Stimulated activated effector memory CD8-positive, alpha-beta T cell treated with anti-CD3 and anti-CD28 coated beads, Interleukin-12 subunit alpha, Interleukin-12 subunit beta, amount 100 ng/mL, for 72 hours (primary cell): ENCODE measurements around the gene ACAA2.

ENCODE experiments used
- ATAC-seq: fragments of 150-1000 bp; cut with Tn5 transposase; 2 replicates; pipeline ENCODE4 v1.10.0; 2021
- DNase-seq, 2 donors: peaks; one replicate each; pipeline ENCODE4 v3.0.0; 2021 to 2022; ENCODE audit warnings: low spot score in 2 of 2
- H3K27ac Mint-ChIP-seq: one replicate; pipeline ENCODE4 v1.8.0; 2022; ENCODE audit warnings: mild to moderate bottlenecking, mixed read lengths
- H3K36me3 Mint-ChIP-seq: one replicate; pipeline ENCODE4 v1.8.0; 2022; ENCODE audit warnings: mild to moderate bottlenecking, mixed read lengths
- H3K4me1 Mint-ChIP-seq: one replicate; pipeline ENCODE4 v1.8.0; 2022; ENCODE audit warnings: mixed read lengths
- H3K4me3 Mint-ChIP-seq: one replicate; pipeline ENCODE4 v1.8.0; 2022; ENCODE audit warnings: mild to moderate bottlenecking, mixed read lengths
- H3K9me3 Mint-ChIP-seq: one replicate; pipeline ENCODE4 v1.8.0; 2022; ENCODE audit warnings: mixed read lengths

The ACAA2 gene

DNA sequence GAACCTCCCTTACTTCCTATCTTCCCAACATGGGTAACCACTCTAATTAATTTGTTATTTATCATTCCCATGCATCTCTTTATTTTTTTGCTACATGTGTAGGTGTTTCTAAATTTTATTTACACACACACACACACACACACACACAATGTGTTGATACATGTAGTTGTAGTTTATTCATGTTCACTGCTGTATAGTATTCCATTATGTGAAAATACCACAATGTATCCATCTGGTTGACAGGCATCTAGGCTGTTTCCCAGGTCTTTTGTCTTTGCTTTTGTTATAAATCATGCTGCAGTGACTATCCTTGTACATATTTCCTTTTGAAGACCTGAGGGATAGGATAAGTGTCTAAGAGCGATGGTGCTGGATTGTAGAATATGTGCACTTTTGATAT lies 59.7 kb downstream of the ACAA2 start:
- Mint-ChIP-seq H3K9me3 (no peaks in the 10 kb centered on the region), H3K36me3 (peaks cover 6% of the 10 kb centered on the region), H3K4me1 (peaks cover 25% of the 10 kb centered on the region), H3K4me3 (no peak overlapping the region), H3K27ac (no peak overlapping the region)
- DNase-seq: no peak
- ATAC-seq: no peak

DNA sequence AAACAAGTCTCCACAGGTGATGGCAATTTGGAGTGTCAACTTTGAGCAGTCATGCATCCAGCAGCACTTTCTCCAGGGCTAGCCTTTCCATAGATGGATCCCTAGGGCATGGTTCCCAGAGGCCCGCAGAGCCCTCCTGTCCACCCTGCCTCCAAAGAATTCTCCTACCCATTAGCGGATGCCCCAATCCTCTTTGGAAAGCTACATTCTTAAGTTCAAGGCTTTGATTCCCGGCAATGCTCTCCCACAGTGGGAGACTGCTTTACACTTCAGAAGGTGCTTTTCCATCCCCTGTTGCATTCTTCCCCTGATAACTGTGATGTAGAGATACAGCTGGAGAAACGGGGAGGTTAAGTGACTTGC lies 61.3 kb downstream of the ACAA2 start:
- no peak overlapping the region for H3K4me3 Mint-ChIP-seq
- H3K9me3 Mint-ChIP-seq: no peaks in the 10 kb centered on the region
- DNase-seq (peak in 1 of 2 donors; percentile 41), ATAC-seq (no peak)
- H3K36me3 Mint-ChIP-seq: no peaks in the 10 kb centered on the region
- peaks cover 17% of the 10 kb centered on the region for H3K4me1 Mint-ChIP-seq
- H3K27ac Mint-ChIP-seq: peak overlapping the region; percentile 61

DNA sequence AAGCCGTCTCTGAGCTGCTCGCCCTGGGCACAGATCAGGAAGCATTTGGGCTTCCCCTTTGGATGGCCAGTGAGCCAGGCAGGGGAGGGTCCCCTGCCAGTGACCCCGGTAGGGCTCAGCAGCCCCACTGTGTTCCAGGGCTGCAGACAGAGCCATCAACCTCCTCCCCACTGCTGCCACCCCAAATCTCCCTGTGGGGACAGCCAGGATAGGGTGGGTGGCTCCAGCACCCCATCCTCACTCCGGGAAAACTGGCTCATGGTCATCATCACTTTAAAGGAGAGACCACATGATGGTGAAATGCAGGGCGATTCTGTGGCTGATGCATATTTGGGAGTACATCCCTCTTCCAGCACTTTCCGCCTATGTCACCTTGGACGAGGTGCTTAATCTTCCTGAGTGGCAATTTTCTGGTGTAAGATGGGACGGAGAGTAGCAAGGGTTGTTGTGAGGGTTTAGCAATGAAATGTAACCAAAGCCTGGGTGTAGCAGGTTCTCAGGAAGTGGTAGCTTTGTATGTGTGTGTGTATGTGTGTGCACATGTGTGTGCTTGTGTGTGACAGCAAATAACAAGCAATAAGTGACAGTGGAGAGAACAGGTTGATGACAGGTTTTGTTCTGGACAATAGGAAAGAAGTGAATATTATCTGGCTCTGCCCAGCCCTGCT lies 61.8 kb downstream of the ACAA2 start:
- DNase-seq (peak in 1 of 2 donors; percentile 45), ATAC-seq (peak; percentile 47)
- Mint-ChIP-seq H3K4me3 (no peak overlapping the region), H3K27ac (peak overlapping the region; percentile 61), H3K4me1 (peaks cover 17% of the 10 kb centered on the region), H3K36me3 (no peaks in the 10 kb centered on the region), H3K9me3 (no peaks in the 10 kb centered on the region)

DNA sequence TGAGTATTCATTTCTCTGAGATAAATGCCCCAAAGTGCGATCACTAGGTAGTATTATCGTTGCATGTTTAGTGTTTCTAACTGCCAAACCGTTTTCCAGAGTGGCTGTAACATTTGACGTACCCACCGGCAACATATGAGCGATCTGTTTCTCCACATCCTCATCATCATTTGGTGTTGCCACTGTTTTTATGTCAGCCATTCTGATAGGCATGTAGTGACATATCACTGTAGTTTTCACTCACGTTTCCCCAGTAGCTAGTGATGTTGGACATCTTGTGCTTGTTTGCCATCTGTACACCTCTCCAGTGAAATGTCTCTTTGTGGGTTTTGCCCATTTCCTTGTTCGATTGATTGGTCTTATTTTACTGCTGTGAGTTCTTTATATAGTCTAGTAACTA lies 63.8 kb downstream of the ACAA2 start:
- Mint-ChIP-seq H3K4me1 (peaks cover 17% of the 10 kb centered on the region), H3K27ac (no peak overlapping the region)

DNA sequence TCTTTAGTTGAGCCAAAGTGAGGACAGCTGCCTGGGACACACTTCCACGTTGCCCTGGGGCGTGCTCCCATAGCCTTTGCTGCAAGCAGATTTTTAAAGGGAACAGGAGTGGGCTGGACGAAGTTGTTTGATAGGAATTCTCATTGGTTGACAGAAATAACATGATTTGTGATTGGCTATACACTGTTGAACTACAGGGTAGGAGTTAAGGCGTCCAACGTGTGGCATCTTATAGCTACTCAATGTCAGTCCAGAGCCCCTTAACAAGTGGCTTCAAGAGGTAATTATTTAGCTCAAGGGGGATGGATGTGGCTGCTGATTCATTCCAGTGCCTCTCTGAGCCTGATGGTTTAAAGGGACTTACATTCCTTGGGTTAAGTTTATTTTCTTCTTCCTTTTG lies 65.5 kb downstream of the ACAA2 start:
- DNase-seq: no peak
- Mint-ChIP-seq H3K4me1 (peaks cover 16% of the 10 kb centered on the region), H3K27ac (no peak overlapping the region), H3K4me3 (no peak overlapping the region), H3K9me3 (no peaks in the 10 kb centered on the region), H3K36me3 (no peaks in the 10 kb centered on the region)
- ATAC-seq: no peak

More for the DNA sequence above, 63.8 kb downstream of the ACAA2 start:
- Mint-ChIP-seq H3K9me3 (no peaks in the 10 kb centered on the region), H3K36me3 (no peaks in the 10 kb centered on the region), H3K4me3 (no peak overlapping the region)
- DNase-seq (peak in 1 of 2 donors; percentile 3), ATAC-seq (no peak)

DNA sequence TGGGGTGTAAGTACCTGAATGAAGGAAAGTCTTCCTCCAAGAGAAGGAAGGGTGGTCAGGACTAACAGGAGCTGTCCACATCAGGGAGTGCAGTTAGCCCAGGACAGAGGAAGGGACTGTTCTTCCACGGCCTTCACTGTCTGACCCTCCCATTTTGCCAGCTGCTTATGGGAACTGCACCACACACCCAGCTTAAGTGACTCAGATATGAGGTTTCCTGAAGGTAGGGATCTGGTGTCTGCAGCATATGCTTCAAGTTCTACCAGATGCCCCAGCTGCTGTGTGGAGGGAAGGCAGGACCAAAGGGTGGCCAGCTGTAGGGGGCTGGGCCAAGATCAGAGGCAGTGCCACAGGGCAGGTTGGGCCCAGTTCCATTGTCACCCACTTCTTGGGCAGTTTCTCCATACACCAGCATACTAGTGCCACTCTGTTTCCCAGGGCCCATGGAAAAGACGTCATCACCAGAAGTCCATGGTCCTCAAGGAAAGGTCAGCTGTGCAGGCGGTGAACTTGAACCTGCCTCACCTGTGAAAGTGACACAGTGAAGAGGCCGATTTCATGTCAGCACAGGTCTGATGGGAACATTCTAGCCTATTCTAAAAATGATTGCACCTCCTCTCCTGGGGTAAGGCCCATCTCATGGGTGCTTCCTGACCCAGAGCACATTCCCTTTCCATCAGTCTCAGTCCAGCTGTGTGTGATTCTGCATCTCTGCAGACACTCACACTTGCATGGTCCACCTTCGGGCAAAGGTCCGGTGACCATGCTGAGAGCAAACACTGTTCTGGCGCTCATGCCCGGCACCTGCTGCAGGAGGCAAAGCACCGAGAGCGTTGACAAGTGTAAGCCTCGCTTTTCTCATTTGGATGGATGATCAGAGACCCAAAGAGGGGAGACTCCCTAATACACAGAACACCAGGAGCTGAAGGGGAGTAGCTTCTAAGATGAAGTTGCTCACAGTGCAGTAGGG lies 68.0 kb downstream of the ACAA2 start:
- ATAC-seq: no peak
- Mint-ChIP-seq H3K9me3 (no peaks in the 10 kb centered on the region), H3K4me1 (no peaks in the 10 kb centered on the region), H3K4me3 (no peak overlapping the region), H3K27ac (no peak overlapping the region), H3K36me3 (no peaks in the 10 kb centered on the region)
- no peak for DNase-seq

DNA sequence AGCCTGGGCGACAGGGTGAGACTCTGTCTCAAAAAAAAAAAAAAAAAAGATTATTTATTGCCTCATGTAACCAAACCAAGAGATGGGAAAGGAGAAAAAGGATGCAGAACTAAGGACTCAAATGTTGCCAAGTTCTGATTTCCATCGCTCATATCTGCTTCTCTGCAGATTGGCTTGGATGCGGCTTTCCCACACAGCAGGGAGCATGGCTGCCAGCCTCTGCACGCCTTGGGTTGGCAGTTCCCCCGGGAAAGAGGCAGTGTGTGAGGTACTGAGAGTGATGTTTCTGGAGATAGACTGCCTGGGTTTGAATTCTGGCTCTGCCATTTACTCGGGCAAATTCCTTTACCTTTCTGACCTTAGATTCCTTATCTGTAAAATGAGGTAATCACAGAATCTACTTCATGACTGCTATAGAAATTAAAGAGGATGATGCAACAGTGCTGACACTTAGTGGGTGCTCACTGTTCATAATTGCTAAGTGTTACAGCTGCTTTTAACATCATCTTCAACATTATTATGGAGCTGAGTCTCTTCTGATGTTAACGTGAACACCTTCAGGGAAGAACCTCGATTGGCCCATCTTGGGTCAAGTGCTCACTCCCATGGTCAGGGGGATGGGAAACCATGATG lies 68.8 kb downstream of the ACAA2 start:
- Mint-ChIP-seq H3K36me3 (no peaks in the 10 kb centered on the region), H3K4me3 (no peak overlapping the region), H3K9me3 (no peaks in the 10 kb centered on the region), H3K4me1 (no peaks in the 10 kb centered on the region), H3K27ac (no peak overlapping the region)
- no peak for ATAC-seq
- no peak for DNase-seq

DNA sequence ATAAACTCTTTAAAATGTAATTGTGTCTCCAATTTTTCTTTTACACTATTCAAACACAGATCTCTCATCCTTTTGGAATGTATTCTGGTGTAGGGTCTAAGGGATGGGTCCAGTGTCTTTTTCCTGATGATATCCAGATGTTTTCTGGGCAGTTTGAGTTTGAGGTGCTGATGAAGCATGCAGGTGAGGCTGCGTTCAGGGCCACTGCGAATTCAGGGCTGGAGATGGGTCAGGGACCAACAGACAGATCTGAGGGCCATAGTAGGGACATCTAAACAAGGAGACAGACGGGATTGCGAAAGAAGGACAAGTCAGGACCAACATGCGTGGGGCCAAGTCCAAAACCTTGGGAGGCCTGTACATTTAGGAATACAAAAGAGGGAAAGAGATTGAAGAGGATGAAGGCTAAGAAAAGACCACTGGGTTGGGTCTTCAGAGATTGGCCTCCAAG lies 70.2 kb downstream of the ACAA2 start:
- no peaks in the 10 kb centered on the region for H3K4me1 Mint-ChIP-seq
- H3K4me3 Mint-ChIP-seq: no peak overlapping the region
- DNase-seq: no peak
- H3K36me3 Mint-ChIP-seq: no peaks in the 10 kb centered on the region
- ATAC-seq: no peak
- no peaks in the 10 kb centered on the region for H3K9me3 Mint-ChIP-seq
- H3K27ac Mint-ChIP-seq: no peak overlapping the region

DNA sequence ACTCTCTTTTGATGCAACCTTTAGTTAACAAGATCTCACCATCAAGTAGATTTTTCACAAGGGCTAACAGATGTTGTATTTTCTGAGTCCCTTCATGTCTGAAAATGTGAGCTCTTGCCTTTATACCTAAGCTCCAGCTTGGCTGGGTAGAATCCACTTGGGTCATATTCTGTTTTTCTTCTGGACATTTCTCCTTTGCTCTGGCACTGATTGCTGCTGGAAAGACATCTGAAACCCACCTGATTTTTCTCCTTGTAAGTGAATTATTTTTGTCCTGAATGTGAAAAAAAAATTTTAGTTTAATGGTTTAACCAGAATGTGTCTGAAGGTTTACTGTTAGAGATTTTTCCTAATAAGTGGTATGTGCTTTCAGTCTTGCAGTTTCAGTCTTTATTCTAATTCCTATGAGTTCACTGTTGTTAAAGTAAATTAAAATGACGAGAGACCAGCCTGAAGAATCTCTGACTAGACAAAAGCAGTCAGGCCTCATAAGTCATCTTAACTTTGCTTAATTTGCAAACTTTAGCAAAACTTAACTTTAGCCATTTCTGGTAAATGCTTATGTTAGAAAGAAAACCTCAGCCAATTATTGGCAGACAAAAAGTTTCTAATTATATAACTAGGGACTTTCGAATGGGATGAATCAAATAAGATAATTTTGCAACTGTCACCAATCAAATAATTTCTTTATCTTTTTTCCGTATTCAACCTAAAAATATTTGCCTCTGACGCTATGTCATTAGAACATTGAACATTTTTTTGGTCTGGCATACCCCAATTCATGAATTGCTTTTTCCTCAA lies 70.8 kb downstream of the ACAA2 start:
- H3K36me3 Mint-ChIP-seq: no peaks in the 10 kb centered on the region
- H3K4me3 Mint-ChIP-seq: no peak overlapping the region
- H3K27ac Mint-ChIP-seq: no peak overlapping the region
- H3K4me1 Mint-ChIP-seq: no peaks in the 10 kb centered on the region
- ATAC-seq (no peak), DNase-seq (no peak)
- H3K9me3 Mint-ChIP-seq: no peaks in the 10 kb centered on the region

DNA sequence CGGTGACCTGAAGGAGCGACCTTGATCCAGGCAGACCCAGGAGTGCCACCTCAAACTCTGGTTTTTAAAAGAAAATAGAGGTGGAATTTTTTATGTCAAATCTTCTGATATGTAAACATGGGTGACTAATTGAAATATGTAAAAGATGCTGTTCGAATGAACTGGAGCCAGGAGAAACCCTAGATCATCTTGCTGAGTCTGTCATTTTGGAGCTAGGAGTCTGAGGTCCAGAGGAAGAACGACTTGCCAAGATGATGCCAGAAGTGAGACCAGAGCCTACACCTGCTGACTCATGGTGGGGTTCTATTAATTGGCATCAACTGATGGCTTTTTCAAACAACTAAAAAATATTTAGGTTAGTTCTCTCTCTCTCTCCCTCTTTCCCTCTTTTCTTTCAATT lies 74.1 kb downstream of the ACAA2 start:
- Mint-ChIP-seq H3K36me3 (no peaks in the 10 kb centered on the region), H3K9me3 (no peaks in the 10 kb centered on the region), H3K27ac (no peak overlapping the region), H3K4me1 (no peaks in the 10 kb centered on the region), H3K4me3 (no peak overlapping the region)
- DNase-seq (no peak), ATAC-seq (no peak)

DNA sequence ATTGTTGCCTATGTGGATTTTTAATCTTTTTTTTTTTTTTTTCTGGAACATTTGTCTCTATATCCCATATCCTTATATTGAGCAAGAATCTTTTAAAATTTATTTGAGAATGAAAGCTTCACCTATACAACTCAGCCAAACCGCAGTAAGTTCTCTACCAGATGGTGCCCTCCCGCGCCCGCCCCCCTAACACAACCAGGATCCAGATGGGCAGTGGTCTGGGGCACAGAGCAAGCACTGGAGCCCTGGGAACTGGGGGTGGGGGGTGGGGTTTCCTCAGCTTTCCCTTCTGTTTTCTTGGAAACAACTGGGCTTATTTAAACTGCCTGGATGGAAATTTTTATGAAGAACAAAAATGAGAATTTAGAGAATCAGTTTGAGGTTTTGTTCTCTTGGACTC lies 74.6 kb downstream of the ACAA2 start:
- H3K9me3 Mint-ChIP-seq: no peaks in the 10 kb centered on the region
- ATAC-seq: no peak

DNA sequence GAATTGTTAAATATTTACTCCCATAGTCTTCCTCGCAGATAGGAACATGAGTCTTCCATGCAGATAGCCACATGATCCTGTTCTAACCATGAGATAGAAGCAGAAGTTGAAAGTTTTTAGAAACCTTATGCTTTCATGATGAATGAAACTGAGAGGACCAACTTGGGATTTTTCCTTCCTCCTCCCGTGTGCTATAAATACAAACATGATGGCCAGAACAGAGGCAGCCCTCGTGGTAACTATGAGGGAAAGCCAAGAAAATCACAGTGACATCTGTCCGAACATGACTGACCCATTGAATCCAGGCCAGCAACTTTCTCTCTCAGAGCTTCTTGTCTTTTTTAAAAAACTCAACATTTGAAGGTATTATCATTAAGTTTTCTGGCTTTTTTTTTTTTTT lies 78.5 kb downstream of the ACAA2 start:
- Mint-ChIP-seq H3K9me3 (no peaks in the 10 kb centered on the region), H3K4me3 (no peak overlapping the region), H3K36me3 (no peaks in the 10 kb centered on the region), H3K27ac (no peak overlapping the region), H3K4me1 (no peaks in the 10 kb centered on the region)
- no peak for ATAC-seq
- no peak for DNase-seq

More for the DNA sequence above, 74.6 kb downstream of the ACAA2 start:
- no peaks in the 10 kb centered on the region for H3K4me1 Mint-ChIP-seq
- no peaks in the 10 kb centered on the region for H3K36me3 Mint-ChIP-seq
- H3K27ac Mint-ChIP-seq: no peak overlapping the region
- H3K4me3 Mint-ChIP-seq: no peak overlapping the region
- DNase-seq: no peak

DNA sequence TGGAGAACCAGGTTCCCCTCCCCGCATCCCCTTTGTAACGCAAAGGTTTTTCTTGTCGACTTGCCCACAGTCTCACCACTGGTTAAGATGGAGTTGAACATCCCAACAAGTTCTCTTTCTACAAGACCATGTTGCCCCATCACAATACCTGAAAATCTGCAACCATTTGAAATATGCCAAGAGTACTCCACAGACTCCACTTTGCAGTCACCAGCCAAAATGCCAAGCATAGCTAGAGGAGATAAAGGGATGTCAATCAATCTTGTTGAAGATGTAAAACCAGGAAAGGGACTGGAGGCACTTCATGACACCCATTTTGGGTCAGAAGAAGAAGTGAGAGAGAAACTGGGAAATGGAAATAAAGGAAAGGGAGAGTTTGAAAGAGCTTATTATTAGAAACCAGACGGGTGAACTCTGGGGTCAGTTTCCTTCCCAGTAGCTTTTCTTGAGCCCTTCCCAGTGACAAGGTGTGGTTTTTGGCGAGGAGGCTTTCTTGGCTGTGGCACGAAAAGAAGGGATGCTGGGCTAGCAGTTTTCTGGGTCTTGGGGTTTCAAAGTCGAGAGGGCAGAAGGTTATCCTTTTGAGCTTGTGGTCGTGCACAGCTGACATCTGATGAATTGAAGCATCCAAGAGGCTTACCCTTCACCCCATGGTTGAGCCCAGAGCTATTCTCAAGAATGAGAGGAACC lies 79.3 kb downstream of the ACAA2 start:
- no peaks in the 10 kb centered on the region for H3K4me1 Mint-ChIP-seq
- no peaks in the 10 kb centered on the region for H3K36me3 Mint-ChIP-seq
- DNase-seq (no peak), ATAC-seq (no peak)
- no peak overlapping the region for H3K27ac Mint-ChIP-seq
- H3K9me3 Mint-ChIP-seq: no peaks in the 10 kb centered on the region
- H3K4me3 Mint-ChIP-seq: no peak overlapping the region

DNA sequence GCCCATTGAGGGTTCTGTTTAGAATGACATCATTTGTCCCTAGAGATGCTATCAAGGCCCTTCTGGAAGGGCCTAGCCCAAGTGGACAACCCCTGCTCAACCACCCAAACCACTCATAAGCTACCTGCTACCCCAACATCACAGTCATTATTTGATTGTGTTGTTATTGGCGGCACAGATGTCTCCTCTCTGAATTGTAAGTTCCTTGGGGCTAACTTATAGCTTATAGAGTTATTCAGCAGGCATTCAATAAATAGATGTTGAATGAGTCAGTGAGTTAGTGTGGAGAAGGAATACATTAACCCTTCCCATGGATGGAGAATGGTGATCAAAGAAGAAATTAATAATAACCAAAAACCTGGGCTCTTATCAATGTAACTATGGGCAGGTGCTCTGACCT lies 80.0 kb downstream of the ACAA2 start:
- Mint-ChIP-seq H3K36me3 (no peaks in the 10 kb centered on the region), H3K4me3 (no peak overlapping the region), H3K9me3 (no peaks in the 10 kb centered on the region), H3K27ac (no peak overlapping the region), H3K4me1 (no peaks in the 10 kb centered on the region)
- no peak for ATAC-seq
- no peak for DNase-seq
